ENCODE data around the gene MYO7A. TPM values are rescaled to one million over a fixed set of nuclear protein-coding genes. Genes with fewer than 3 reads are reported as not detected.

MYO7A gene
- total RNA-seq, 2 donors from 2014 or later = 15.2 to 22.7 TPM

DNA sequence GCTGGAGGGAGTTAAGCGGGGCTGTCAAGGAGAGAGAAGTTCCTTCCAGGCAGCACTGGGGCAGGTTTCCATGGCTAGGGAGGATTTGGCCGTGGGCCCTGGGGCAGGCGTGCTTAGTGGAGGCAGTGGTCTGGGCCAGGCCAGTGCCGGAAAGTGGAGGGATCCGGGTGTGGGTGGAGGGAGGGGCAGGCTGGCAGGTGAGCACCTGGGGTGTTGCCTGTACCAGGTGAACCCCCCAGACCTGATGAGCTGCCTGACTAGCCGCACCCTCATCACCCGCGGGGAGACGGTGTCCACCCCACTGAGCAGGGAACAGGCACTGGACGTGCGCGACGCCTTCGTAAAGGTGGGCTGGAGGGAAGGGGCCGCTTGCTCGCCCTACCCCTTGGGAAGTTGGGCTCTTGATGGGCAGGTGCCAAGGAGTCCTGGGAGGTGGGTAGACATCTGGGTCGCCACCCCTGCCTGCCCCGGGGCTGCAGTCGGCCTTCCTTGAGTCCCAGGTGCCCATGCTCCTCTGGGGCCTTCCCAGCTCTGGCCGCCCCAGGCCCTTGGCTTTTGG, 32.0 kb downstream of the MYO7A start:
- no peaks in the 10 kb centered on the region for H3K9me3 ChIP-seq
- H3K27me3 ChIP-seq (replicated peaks; ENCODE audit: insufficient read depth) = no peaks in the 10 kb centered on the region
- no peaks in the 10 kb centered on the region for H3K36me3 ChIP-seq
- TF ChIP-seq, protein P1, sequence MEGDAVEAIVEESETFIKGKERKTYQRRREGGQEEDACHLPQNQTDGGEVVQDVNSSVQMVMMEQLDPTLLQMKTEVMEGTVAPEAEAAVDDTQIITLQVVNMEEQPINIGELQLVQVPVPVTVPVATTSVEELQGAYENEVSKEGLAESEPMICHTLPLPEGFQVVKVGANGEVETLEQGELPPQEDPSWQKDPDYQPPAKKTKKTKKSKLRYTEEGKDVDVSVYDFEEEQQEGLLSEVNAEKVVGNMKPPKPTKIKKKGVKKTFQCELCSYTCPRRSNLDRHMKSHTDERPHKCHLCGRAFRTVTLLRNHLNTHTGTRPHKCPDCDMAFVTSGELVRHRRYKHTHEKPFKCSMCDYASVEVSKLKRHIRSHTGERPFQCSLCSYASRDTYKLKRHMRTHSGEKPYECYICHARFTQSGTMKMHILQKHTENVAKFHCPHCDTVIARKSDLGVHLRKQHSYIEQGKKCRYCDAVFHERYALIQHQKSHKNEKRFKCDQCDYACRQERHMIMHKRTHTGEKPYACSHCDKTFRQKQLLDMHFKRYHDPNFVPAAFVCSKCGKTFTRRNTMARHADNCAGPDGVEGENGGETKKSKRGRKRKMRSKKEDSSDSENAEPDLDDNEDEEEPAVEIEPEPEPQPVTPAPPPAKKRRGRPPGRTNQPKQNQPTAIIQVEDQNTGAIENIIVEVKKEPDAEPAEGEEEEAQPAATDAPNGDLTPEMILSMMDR (IDR thresholded peaks at IDR 0.05) = no peak
- H3K4me1 ChIP-seq (ENCODE audit: control insufficient read depth in 1 of 2, low read depth in 2 of 2) = no peaks in the 10 kb centered on the region
- no peak overlapping the region for H3K27ac ChIP-seq
- H3K4me3 ChIP-seq = no peak overlapping the region
- ATAC-seq (ENCODE audit: insufficient number of reproducible peaks, low FRiP score, low read depth) = no peak
- no peak for DNase-seq (ENCODE audit: low spot score)

DNA sequence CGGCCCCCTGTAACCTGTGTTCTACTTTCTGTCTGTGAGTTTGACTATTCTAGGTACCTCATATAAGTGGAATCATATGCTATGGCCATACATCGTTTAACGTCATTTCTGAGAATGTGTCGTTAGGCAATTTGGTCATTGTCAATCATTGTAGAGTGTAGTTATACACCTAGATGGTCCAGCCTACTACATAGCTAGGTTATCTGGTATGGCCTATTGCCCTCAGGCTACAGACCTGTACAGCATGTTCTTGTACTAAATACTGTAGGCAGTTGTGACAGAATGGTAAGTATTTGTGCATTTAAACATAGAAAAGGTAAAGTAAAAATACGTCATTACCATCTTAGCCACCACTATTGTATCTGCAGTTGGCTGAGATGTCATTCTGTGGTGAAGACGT, 35.2 kb downstream of the MYO7A start:
- Histone ChIP-seq H3K27ac (no peak overlapping the region), H3K4me1 (ENCODE audit: control insufficient read depth in 1 of 2, low read depth in 2 of 2) (no peaks in the 10 kb centered on the region), H3K4me3 (no peak overlapping the region), H3K9me3 (no peaks in the 10 kb centered on the region), H3K27me3 (replicated peaks; ENCODE audit: insufficient read depth) (no peaks in the 10 kb centered on the region), H3K36me3 (no peaks in the 10 kb centered on the region)
- TF ChIP-seq, protein P1 (IDR thresholded peaks at IDR 0.05) = no peak
- ATAC-seq (ENCODE audit: insufficient number of reproducible peaks, low FRiP score, low read depth) (no peak), DNase-seq (ENCODE audit: low spot score) (no peak)

DNA sequence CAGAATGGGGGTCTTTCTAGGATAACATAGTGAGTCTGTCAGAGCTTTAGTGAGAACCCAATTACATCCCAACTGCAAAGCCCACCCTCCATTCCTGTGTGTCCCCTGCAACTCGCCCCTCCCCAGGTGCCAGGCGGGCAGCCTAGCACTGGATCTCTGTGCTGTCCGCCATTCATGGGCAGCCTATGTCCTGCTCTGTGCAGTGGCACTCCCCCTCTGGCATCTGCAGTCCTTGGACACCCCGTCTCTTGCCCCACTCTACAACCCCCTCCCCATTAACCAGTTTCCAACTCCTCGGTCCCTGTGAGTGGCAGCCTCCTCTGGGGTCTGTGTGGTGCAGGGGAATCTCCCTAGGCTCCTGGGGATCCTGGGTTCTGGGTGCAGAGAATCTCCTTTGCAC, 37.0 kb downstream of the MYO7A start:
- Histone ChIP-seq H3K9me3 (no peaks in the 10 kb centered on the region), H3K27ac (no peak overlapping the region), H3K27me3 (replicated peaks; ENCODE audit: insufficient read depth) (no peaks in the 10 kb centered on the region), H3K36me3 (no peaks in the 10 kb centered on the region), H3K4me1 (ENCODE audit: control insufficient read depth in 1 of 2, low read depth in 2 of 2) (no peaks in the 10 kb centered on the region), H3K4me3 (no peak overlapping the region)
- TF ChIP-seq, protein P1 (IDR thresholded peaks at IDR 0.05) = no peak
- ATAC-seq (ENCODE audit: insufficient number of reproducible peaks, low FRiP score, low read depth) (no peak), DNase-seq (ENCODE audit: low spot score) (no peak)

GRCh38 chr11:77166021-77166420, 38.0 kb downstream of the MYO7A start:
- DNase-seq (ENCODE audit: low spot score) (no peak), ATAC-seq (ENCODE audit: insufficient number of reproducible peaks, low FRiP score, low read depth) (no peak)

GRCh38 chr11:77167111-77167626, 39.1 kb downstream of the MYO7A start:
- ATAC-seq (ENCODE audit: insufficient number of reproducible peaks, low FRiP score, low read depth) (no peak), DNase-seq (ENCODE audit: low spot score) (no peak)
- TF ChIP-seq, protein P1 (IDR thresholded peaks at IDR 0.05) = no peak
- Histone ChIP-seq H3K36me3 (no peaks in the 10 kb centered on the region), H3K4me3 (no peak overlapping the region), H3K4me1 (ENCODE audit: control insufficient read depth in 1 of 2, low read depth in 2 of 2) (no peaks in the 10 kb centered on the region), H3K27ac (no peak overlapping the region), H3K9me3 (no peaks in the 10 kb centered on the region), H3K27me3 (replicated peaks; ENCODE audit: insufficient read depth) (no peaks in the 10 kb centered on the region)

More at GRCh38 chr11:77166021-77166420, 38.0 kb downstream of the MYO7A start:
- H3K9me3 ChIP-seq = no peaks in the 10 kb centered on the region
- no peak overlapping the region for H3K27ac ChIP-seq
- no peaks in the 10 kb centered on the region for H3K4me1 ChIP-seq (ENCODE audit: control insufficient read depth in 1 of 2, low read depth in 2 of 2)
- H3K36me3 ChIP-seq = no peaks in the 10 kb centered on the region
- no peaks in the 10 kb centered on the region for H3K27me3 ChIP-seq (replicated peaks; ENCODE audit: insufficient read depth)
- no peak overlapping the region for H3K4me3 ChIP-seq
- TF ChIP-seq, protein P1 (IDR thresholded peaks at IDR 0.05) = no peak

Measured in thoracic aorta (tissue), 2 donors.